Stomach (tissue), 4 donors: Measurements from ENCODE around the gene PTPN3.

ENCODE experiments used
- CTCF ChIP-seq, 7 experiments: fragments of 450-650 bp in 4 of 7; fragments of 200-600 bp in 3 of 7; sonication (generic) in 3 of 7; IDR thresholded peaks; one replicate each; pipeline ENCODE4 v1.5.1; 2016 to 2019; ENCODE audit warnings: antibody characterized with exemption in 7 of 7, control low read depth in 2 of 7, mild to moderate bottlenecking in 1 of 7
- EP300 ChIP-seq: sonication (generic); formaldehyde crosslinking; IDR thresholded peaks from one replicate; pipeline ENCODE4 v1.6.1; 2017; ENCODE audit warnings: antibody characterized with exemption
- POLR2A ChIP-seq, 4 donors: fragments of 450-650 bp; IDR thresholded peaks; one replicate each; pipeline ENCODE4 v1.6.1; 2016; ENCODE audit warnings: antibody characterized with exemption in 4 of 4, control low read depth in 2 of 4, mild to moderate bottlenecking in 1 of 4, moderate library complexity in 1 of 4
- POLR2AphosphoS5 ChIP-seq, 3 donors: sonication (generic); formaldehyde crosslinking; IDR thresholded peaks; one replicate each; pipeline ENCODE4 v1.6.1; 2016; ENCODE audit warnings: antibody characterized with exemption in 3 of 3

GRCh38 chr9:109383356-109383755 is 114.8 kb downstream of the PTPN3 start:
- TF ChIP-seq CTCF (IDR thresholded peaks at IDR 0.05) (no peak), POLR2A (IDR thresholded peaks at IDR 0.05) (no peak), POLR2AphosphoS5 (IDR thresholded peaks at IDR 0.05) (no peak), EP300 (no peak)
